Ishikawa (cell line): ENCODE measurements around the gene S100A5.

Experiments
- EGR1 ChIP-seq: IDR thresholded peaks from 2 replicates; pipeline ENCODE4 v1.6.1; 2012
- NFIC ChIP-seq: IDR thresholded peaks from 2 replicates; pipeline ENCODE4 v1.6.1; 2012
- RAD21 ChIP-seq: IDR thresholded peaks from 2 replicates; pipeline ENCODE4 v1.6.1; 2012; ENCODE audit warnings: low read depth
- YY1 ChIP-seq: IDR thresholded peaks from 2 replicates; pipeline ENCODE4 v1.6.1; 2012; ENCODE audit warnings: low read depth

DNA sequence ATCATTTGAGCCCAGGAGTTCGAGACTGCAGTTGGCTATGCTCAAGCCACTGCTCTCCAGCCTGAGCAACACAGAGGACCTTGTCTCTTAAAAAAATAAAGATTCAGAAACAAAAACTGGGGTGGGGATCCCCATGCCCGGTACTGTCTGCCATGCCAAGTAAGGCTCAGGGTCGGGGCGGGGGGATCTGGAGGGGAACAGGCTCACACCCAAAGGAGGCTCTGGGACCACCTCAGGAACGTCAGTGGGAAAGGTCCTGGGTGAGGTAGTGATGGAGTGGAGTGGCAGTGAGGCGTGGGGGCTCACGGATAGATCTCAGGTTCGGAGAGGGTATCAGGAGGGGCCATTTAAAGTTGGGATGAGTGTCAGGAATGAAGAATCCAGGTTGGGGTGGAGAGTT is 5.6 kb upstream of the S100A5 start:
- TF ChIP-seq NFIC (no peak), EGR1 (no peak), YY1 (no peak), RAD21 (no peak)
